GM23248 (cell line): ENCODE measurements around the gene ZNF683.

Source experiments
- EZH2 ChIP-seq: fragments of 200-600 bp; sonication (generic); IDR thresholded peaks from 2 replicates; pipeline ENCODE4 v1.6.1; 2018; ENCODE audit warnings: antibody characterized with exemption, mild to moderate bottlenecking; ENCODE audit not compliant: insufficient read depth, poor library complexity, severe bottlenecking
- EZH2phosphoT487 ChIP-seq: fragments of 200-600 bp; sonication (generic); IDR thresholded peaks from 2 replicates; pipeline ENCODE4 v1.6.1; 2018; ENCODE audit warnings: antibody characterized with exemption, moderate library complexity, mild to moderate bottlenecking, low read depth; ENCODE audit not compliant: insufficient read depth

- no peak for TF ChIP-seq EZH2
- TF ChIP-seq EZH2phosphoT487: no peak
Observed at GRCh38 chr1:26375081-26375480, 2.5 kb upstream of the ZNF683 start.
